ENCODE data around the gene ECE1. TPM values are rescaled to one million over a fixed set of nuclear protein-coding genes. Genes with fewer than 3 reads are reported as not detected.
A peak's percentile ranks its signal among the peaks of the same experiment; 100 is the strongest.
"Not testable (repeated sequence)": the region's sequence is repeated elsewhere in the genome, so short reads cannot be mapped to it uniquely, and the experiment has no call there.

Gene ECE1
- total RNA-seq, 1 experiment from 2014 or later, result 50.4 TPM

DNA sequence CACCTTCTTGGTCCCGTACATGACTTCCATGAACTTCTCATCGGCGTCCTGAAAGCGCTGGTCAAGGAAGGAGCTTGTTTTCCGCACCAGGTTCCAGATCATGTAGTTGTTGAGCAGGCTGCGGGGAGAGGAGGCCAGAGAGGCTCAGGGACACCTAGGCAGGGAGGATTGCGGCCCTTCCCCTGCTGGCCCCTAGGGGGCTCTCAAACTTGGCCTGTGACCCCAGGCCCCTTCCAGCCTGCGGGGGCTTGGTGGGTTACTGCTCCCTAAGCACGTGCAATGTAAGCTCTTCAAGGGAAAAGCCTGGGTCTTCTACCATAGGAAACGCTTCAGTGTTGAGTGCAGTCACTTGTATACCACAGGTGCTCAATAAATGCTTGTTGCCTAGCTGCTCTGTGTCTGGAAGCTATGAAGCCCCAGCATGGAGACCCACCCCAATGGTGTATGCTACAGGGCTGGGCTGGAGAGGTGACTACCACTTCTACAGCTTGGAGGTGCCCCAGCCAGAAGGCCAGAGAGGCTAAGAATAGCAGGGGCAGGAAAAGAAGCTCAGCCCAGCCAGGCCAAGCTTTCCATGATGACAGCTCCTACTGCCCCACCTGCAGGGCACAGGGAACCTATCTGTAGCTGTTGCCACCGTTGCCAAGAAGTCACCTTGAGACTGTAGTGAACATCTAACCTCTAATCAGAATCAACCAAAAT is 45.1 kb downstream of the ECE1 start:
- in situ Hi-C loops (cut with HindIII; ENCODE audit: low sequenced_read_pairs), result loop anchor here (10.0 kb wide), 2 partner anchors 120 to 310 kb away; no protein-coding TSS in a partner anchor
- no peak for DNase-seq (ENCODE audit: low spot score)

- no peak for DNase-seq (ENCODE audit: low spot score)
- in situ Hi-C loops (cut with HindIII; ENCODE audit: low sequenced_read_pairs), result loop anchor here (10.0 kb wide), 2 partner anchors 121 to 311 kb away; no protein-coding TSS in a partner anchor
Measured at GRCh38 chr1:21244154-21244553, 46.1 kb downstream of the ECE1 start.

GRCh38 chr1:21242846-21243245 is 47.4 kb downstream of the ECE1 start:
- in situ Hi-C loops (cut with HindIII; ENCODE audit: low sequenced_read_pairs), result loop anchor here (10.0 kb wide), 2 partner anchors 122 to 312 kb away; no protein-coding TSS in a partner anchor
- DNase-seq (ENCODE audit: low spot score), result no peak

GRCh38 chr1:21241771-21242581 is 48.3 kb downstream of the ECE1 start:
- DNase-seq (ENCODE audit: low spot score), result no peak
- in situ Hi-C loops (cut with HindIII; ENCODE audit: low sequenced_read_pairs), result loop anchor here (10.0 kb wide), 2 partner anchors 123 to 313 kb away; no protein-coding TSS in a partner anchor

GRCh38 chr1:21240706-21241105 is 49.6 kb downstream of the ECE1 start:
- in situ Hi-C loops (cut with HindIII; ENCODE audit: low sequenced_read_pairs), result loop anchor here (10.0 kb wide), 2 partner anchors 124 to 314 kb away; no protein-coding TSS in a partner anchor
- no peak for DNase-seq (ENCODE audit: low spot score)

DNA sequence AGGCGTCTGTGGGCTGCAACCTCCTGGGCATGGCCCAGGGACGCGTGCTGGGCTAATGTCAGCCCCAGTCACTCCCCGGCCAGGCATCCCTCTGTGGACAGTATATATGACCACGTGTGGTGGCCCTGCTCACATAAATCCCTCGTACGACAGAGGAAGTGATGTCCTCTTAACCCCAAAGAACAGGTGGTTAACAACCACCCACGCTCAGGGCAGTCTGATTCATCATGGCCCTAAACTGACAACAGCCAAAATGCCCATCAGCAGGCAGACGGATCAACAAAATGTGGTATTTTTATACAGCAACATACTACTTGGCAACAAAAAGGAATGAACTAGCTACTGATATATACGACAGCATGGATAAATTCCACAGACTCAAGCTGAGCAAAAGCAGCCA is 51.0 kb downstream of the ECE1 start:
- no peak for DNase-seq (ENCODE audit: low spot score)
- in situ Hi-C loops (cut with HindIII; ENCODE audit: low sequenced_read_pairs), result no loop called here

DNA sequence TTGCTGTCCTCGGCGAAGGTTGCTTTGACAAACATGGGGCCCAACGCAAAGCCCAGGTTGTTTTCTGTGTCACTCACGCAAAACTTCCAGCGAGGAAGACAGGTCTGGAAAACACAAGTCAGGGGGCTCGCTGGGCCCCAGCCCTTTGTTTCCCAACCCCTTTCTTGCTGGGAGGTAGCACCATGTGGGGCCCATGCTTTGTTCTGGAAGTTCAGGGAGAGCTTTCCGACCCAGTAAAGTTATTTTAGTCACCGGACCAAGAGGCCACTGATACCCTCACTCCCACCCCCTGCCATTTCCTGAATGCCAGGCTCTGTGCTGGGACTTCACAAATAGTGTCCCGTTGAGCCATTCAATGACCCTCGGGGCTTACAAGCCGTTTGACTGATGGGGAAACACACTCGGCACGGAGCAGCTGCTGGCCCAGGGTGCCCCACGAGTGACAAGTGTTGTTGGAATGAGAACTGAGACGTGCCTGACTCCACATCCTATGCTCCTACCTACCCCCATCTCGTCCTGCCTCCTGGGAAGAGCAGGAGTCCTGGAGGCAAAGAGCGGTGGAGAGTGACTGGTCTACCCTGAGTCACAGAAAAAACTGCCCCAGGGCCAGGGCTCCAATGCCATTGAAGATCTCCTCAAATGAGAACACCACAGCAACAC is 52.0 kb downstream of the ECE1 start:
- in situ Hi-C loops (cut with HindIII; ENCODE audit: low sequenced_read_pairs), result no loop called here
- no peak for DNase-seq (ENCODE audit: low spot score)

DNA sequence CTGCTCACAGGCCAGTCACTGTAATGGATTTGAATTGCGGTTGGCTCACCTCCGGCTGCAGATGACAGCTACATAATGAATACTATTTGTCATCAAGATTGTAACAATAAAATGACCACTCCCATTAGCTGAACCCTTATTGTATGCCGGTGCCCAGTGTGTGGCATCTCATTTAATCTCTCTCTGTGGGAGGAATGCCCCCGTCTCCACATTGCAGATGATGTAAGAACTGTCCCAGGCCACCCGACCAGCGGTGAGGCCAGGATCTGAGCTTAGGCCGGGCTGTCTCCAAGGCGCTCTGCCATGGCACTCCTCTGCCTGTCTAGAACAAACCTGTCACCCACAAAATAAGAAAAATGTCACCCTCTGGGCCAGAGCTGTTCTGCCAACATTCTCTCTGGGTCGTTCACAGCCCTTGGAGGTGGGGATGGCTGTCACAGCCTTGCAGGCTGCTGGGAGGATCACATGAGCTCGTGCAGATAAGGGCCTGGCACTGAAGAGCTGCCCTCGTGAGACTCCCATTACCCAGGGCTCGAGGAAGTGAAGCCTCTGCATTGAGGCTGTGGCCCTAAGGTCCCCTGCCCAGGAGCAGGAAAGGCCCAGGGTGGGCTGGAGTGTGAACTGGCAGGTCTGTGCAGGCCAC is 52.7 kb downstream of the ECE1 start:
- in situ Hi-C loops (cut with HindIII; ENCODE audit: low sequenced_read_pairs), result no loop called here
- no peak for DNase-seq (ENCODE audit: low spot score)

- in situ Hi-C loops (cut with HindIII; ENCODE audit: low sequenced_read_pairs), result no loop called here
- no peak for DNase-seq (ENCODE audit: low spot score)
Measured at GRCh38 chr1:21236178-21236577, 54.1 kb downstream of the ECE1 start.

DNA sequence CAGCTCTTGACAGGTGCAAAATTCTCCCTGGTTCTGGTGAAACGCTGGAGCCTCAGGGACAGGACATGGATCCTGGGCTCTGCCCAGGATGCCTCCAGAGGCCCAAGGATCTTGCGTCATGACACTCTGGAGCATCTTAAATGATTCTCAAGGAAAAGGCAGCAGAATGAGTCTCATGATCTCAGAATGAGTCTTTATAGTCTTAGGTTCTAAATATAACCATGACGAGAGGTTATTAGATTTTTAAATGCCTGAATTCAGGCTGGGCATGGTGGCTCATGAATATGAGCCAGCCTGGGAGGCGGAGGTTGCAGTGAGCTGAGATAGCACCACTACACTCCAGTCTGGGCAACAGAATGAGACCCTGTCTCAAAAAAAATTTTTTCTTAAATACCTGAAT is 55.5 kb downstream of the ECE1 start:
- in situ Hi-C loops (cut with HindIII; ENCODE audit: low sequenced_read_pairs), result no loop called here
- DNase-seq (ENCODE audit: low spot score), result no peak

DNA sequence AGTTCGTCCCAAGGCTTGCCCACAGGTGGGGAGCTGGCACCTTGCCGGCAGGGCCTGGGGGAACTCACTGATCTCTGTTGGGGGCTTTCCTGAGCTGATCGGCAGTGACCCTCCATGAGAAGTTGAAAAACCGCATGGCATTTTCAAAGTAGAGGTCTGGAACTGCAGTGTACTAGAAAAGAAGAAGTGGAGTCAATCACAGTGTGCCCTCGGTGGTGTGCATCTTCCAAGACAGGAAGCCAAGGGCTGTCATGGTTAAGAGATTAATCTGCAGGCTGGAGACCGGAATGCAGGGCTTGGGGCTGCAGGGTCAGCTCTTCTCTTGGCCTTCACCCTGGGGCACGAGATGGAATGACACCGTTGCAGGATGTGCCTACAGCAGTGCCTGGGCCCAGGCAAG is 56.8 kb downstream of the ECE1 start:
- in situ Hi-C loops (cut with HindIII; ENCODE audit: low sequenced_read_pairs), result no loop called here

DNA sequence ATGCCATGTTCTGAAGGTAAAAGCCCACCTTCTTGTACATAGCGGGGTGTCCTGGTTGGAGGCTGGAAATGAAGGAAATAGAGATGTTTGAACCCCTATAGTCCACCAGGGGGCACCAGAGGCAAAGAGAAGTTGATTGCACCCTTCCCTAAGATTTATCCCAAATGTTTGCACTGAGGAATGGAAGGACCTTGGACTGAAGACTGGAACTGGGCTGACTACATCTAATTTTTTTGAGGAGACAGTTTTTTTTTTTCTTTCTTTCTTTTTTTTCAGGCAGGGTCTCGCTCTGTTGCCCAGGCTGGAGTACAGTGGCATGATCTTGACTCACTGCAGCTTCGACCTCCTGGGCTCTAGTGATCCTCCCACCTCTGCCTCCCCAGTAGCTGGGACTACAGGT is 58.2 kb downstream of the ECE1 start:
- peak; percentile 81 for DNase-seq (ENCODE audit: low spot score)
- in situ Hi-C loops (cut with HindIII; ENCODE audit: low sequenced_read_pairs), result no loop called here

More for the DNA sequence above, 56.8 kb downstream of the ECE1 start:
- no peak for DNase-seq (ENCODE audit: low spot score)

GRCh38 chr1:21229246-21230000 is 60.8 kb downstream of the ECE1 start:
- in situ Hi-C loops (cut with HindIII; ENCODE audit: low sequenced_read_pairs), result no loop called here
- no peak for DNase-seq (ENCODE audit: low spot score)

DNA sequence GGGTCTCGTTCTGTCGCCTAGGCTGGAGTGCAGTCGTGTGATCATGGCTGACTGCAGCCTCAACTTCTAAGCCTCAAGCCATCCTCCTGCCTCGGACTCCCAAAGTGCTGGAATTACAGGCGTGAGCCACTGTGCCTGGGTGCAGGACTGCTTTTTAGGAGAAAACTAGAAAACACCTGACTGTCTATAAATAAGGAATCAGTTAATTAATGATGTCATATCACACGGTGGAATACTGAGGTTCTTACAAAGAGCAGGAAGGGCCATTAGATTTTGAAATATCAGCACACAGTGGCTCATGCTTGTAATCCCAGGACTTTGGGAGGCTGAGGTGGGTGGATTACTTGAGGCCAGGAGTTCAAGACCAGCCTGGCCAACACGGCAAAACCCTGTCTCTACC is 62.0 kb downstream of the ECE1 start:
- in situ Hi-C loops (cut with HindIII; ENCODE audit: low sequenced_read_pairs); DNase-seq (ENCODE audit: low spot score): not testable (repeated sequence)

DNA sequence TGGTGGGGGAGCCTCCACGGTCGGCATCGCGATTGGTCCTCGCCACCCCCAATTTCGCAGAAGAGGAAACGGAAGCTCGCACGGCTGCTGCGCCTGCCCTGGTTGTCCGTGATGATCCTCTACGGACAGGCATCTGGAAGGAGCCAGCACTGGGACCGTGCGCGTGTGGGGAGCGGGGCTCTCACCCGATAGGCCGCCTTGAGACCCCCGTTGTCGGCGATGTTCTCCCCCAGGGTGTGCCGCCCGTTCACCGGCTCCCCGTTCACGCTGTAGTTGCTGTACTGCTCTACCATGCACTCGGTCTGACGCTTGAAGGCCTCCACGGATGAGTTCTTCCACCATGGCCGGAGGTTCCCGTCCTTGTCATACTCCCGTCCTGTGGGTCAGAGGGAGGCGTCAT is 65.2 kb downstream of the ECE1 start:
- in situ Hi-C loops (cut with HindIII; ENCODE audit: low sequenced_read_pairs), result no loop called here
- DNase-seq (ENCODE audit: low spot score), result no peak

- in situ Hi-C loops (cut with HindIII; ENCODE audit: low sequenced_read_pairs), result no loop called here
Measured at GRCh38 chr1:21220815-21221214, 69.4 kb downstream of the ECE1 start.

GRCh38 chr1:21219674-21220073 is 70.6 kb downstream of the ECE1 start:
- no peak for DNase-seq (ENCODE audit: low spot score)
- in situ Hi-C loops (cut with HindIII; ENCODE audit: low sequenced_read_pairs), result no loop called here

More at GRCh38 chr1:21220815-21221214, 69.4 kb downstream of the ECE1 start:
- peak; percentile 89 for DNase-seq (ENCODE audit: low spot score)

DNA sequence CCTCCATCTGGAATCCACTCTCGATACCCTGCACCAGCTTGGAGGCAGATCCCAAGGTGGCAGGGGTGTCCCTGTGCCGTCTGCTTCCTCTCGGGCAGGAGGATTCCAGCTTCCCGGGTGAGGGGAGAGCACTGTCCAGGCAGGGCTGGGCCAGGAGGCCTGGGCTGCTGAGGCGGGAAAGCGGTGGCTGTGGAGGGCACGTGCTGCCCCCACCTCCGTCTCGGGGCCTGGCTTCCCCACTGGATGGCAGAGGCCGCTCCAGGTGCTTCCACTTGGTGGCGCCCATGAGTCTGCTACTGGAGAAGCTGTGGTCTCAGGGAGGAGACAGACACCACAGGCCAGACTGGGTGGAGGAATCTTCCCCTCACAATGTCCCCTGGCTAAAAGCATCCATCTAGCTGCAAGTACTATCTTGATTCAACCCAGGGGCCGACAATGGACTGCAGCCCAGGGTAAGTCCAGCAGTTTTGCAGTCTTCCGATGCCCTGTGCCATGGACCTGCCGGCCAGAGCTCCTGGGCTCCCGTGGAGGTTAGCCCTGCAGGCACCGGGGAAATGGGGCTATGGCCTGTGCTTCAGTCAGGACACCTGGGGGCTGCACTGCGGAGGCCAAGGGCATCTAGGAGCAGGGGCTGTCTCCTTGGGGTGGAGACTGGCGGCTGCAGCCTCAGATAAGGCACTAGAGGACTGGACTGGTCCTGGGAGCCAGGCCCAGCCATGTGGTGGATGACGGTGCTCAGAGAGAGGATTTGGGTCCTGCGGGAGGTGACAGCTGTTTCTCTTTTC is 72.3 kb downstream of the ECE1 start:
- in situ Hi-C loops (cut with HindIII; ENCODE audit: low sequenced_read_pairs), result no loop called here
- no peak for DNase-seq (ENCODE audit: low spot score)

Data from G401 (cell line).